Memory B cell (primary cell): ENCODE results near the gene PARN.
A peak's percentile ranks its signal among the peaks of the same experiment; 100 is the strongest.
"Not testable (repeated sequence)": the region's sequence is repeated elsewhere in the genome, so short reads cannot be mapped to it uniquely, and the experiment has no call there.

Source experiments
- ATAC-seq: fragments of 150-1000 bp; cut with Tn5 transposase; 2 replicates; pipeline ENCODE4 v1.10.0; 2021; ENCODE audit warnings: low read depth, mild to moderate bottlenecking, moderate library complexity
- DNase-seq, 2 donors: peaks; one replicate each; pipeline ENCODE4 v3.0.0; 2022; ENCODE audit warnings: low spot score in 2 of 2
- H3K27ac Mint-ChIP-seq: one replicate; pipeline ENCODE4 v1.8.0; 2022; ENCODE audit warnings: mild to moderate bottlenecking, moderate library complexity, mixed read lengths
- H3K27me3 Mint-ChIP-seq: one replicate; pipeline ENCODE4 v1.8.0; 2022; ENCODE audit warnings: mixed read lengths
- H3K36me3 Mint-ChIP-seq: one replicate; pipeline ENCODE4 v1.8.0; 2022; ENCODE audit warnings: mild to moderate bottlenecking, mixed read lengths
- H3K4me1 Mint-ChIP-seq: one replicate; pipeline ENCODE4 v1.8.0; 2022; ENCODE audit warnings: mixed read lengths
- H3K4me3 Mint-ChIP-seq: one replicate; pipeline ENCODE4 v1.8.0; 2022; ENCODE audit warnings: mild to moderate bottlenecking, moderate library complexity, mixed read lengths
- H3K9me3 Mint-ChIP-seq: one replicate; pipeline ENCODE4 v1.8.0; 2022; ENCODE audit warnings: mixed read lengths

The PARN gene

GRCh38 chr16:14437426-14437825, 192.6 kb downstream of the PARN start:
- H3K36me3 Mint-ChIP-seq: peaks cover 26% of the 10 kb centered on the region
- peak overlapping the region; percentile 53 for H3K27ac Mint-ChIP-seq
- DNase-seq (no peak), ATAC-seq (no peak)
- H3K4me3 Mint-ChIP-seq: no peak overlapping the region
- H3K4me1 Mint-ChIP-seq: no peaks in the 10 kb centered on the region
- H3K27me3 Mint-ChIP-seq: no peaks in the 10 kb centered on the region
- H3K9me3 Mint-ChIP-seq: no peaks in the 10 kb centered on the region

- H3K4me1 Mint-ChIP-seq: no peaks in the 10 kb centered on the region
- no peak for DNase-seq
- no peak overlapping the region for H3K4me3 Mint-ChIP-seq
- no peak for ATAC-seq
- H3K36me3 Mint-ChIP-seq: peaks cover 30% of the 10 kb centered on the region
- H3K9me3 Mint-ChIP-seq: no peaks in the 10 kb centered on the region
- peak overlapping the region; percentile 41 for H3K27ac Mint-ChIP-seq
- H3K27me3 Mint-ChIP-seq: no peaks in the 10 kb centered on the region
Measured at GRCh38 chr16:14436401-14436955, 193.6 kb downstream of the PARN start.

- H3K36me3 Mint-ChIP-seq: peaks cover 30% of the 10 kb centered on the region
- ATAC-seq (no peak), DNase-seq (no peak)
- no peak overlapping the region for H3K27ac Mint-ChIP-seq
- no peaks in the 10 kb centered on the region for H3K4me1 Mint-ChIP-seq
- H3K27me3 Mint-ChIP-seq: no peaks in the 10 kb centered on the region
- H3K9me3 Mint-ChIP-seq: no peaks in the 10 kb centered on the region
- H3K4me3 Mint-ChIP-seq: no peak overlapping the region
Measured at GRCh38 chr16:14434860-14435259, 195.2 kb downstream of the PARN start.

- not testable (repeated sequence) for H3K4me3 Mint-ChIP-seq, ATAC-seq, H3K27ac Mint-ChIP-seq, H3K9me3 Mint-ChIP-seq, H3K4me1 Mint-ChIP-seq, H3K27me3 Mint-ChIP-seq, DNase-seq
- peaks cover 17% of the 10 kb centered on the region for H3K36me3 Mint-ChIP-seq
Measured at GRCh38 chr16:14428971-14429637, 201.0 kb downstream of the PARN start.

- Mint-ChIP-seq H3K9me3 (no peaks in the 10 kb centered on the region), H3K4me1 (no peaks in the 10 kb centered on the region), H3K27me3 (no peaks in the 10 kb centered on the region), H3K27ac (no peak overlapping the region), H3K36me3 (peaks cover 16% of the 10 kb centered on the region), H3K4me3 (no peak overlapping the region)
- DNase-seq (no peak), ATAC-seq (no peak)
Measured at GRCh38 chr16:14428043-14428442, 202.0 kb downstream of the PARN start.

- Mint-ChIP-seq H3K9me3 (no peaks in the 10 kb centered on the region), H3K27me3 (no peaks in the 10 kb centered on the region), H3K36me3 (peaks cover 15% of the 10 kb centered on the region), H3K4me3 (no peak overlapping the region), H3K4me1 (no peaks in the 10 kb centered on the region), H3K27ac (no peak overlapping the region)
- no peak for DNase-seq
- ATAC-seq: no peak
Measured at GRCh38 chr16:14427371-14427948, 202.6 kb downstream of the PARN start.

- ATAC-seq: no peak
- H3K27me3 Mint-ChIP-seq: no peaks in the 10 kb centered on the region
Measured at GRCh38 chr16:14424595-14424994, 205.5 kb downstream of the PARN start.

GRCh38 chr16:14423344-14423743, 206.7 kb downstream of the PARN start:
- DNase-seq (no peak), ATAC-seq (no peak)
- Mint-ChIP-seq H3K4me1 (peaks cover 4% of the 10 kb centered on the region), H3K27me3 (no peaks in the 10 kb centered on the region), H3K9me3 (no peaks in the 10 kb centered on the region), H3K4me3 (no peak overlapping the region), H3K27ac (no peak overlapping the region), H3K36me3 (peaks cover 9% of the 10 kb centered on the region)

More at GRCh38 chr16:14424595-14424994, 205.5 kb downstream of the PARN start:
- DNase-seq: no peak
- peaks cover 9% of the 10 kb centered on the region for H3K36me3 Mint-ChIP-seq
- no peaks in the 10 kb centered on the region for H3K4me1 Mint-ChIP-seq
- no peak overlapping the region for H3K27ac Mint-ChIP-seq
- no peak overlapping the region for H3K4me3 Mint-ChIP-seq
- H3K9me3 Mint-ChIP-seq: no peaks in the 10 kb centered on the region

- H3K4me3 Mint-ChIP-seq: no peak overlapping the region
- ATAC-seq (no peak), DNase-seq (no peak)
- peaks cover 8% of the 10 kb centered on the region for H3K4me1 Mint-ChIP-seq
- peaks cover 7% of the 10 kb centered on the region for H3K36me3 Mint-ChIP-seq
- peaks cover 3% of the 10 kb centered on the region for H3K9me3 Mint-ChIP-seq
- H3K27ac Mint-ChIP-seq: no peak overlapping the region
- H3K27me3 Mint-ChIP-seq: no peaks in the 10 kb centered on the region
Measured at GRCh38 chr16:14420721-14421488, 209.2 kb downstream of the PARN start.

GRCh38 chr16:14420243-14420642, 209.8 kb downstream of the PARN start:
- H3K4me3 Mint-ChIP-seq, ATAC-seq, H3K27me3 Mint-ChIP-seq, DNase-seq, H3K9me3 Mint-ChIP-seq, H3K27ac Mint-ChIP-seq: not testable (repeated sequence)
- H3K36me3 Mint-ChIP-seq: peaks cover 10% of the 10 kb centered on the region
- peaks cover 10% of the 10 kb centered on the region for H3K4me1 Mint-ChIP-seq

GRCh38 chr16:14419817-14420216, 210.2 kb downstream of the PARN start:
- no peak overlapping the region for H3K27ac Mint-ChIP-seq
- H3K4me1 Mint-ChIP-seq: peaks cover 11% of the 10 kb centered on the region
- H3K9me3 Mint-ChIP-seq: peaks cover 3% of the 10 kb centered on the region
- H3K36me3 Mint-ChIP-seq: peaks cover 11% of the 10 kb centered on the region
- no peak overlapping the region for H3K4me3 Mint-ChIP-seq
- ATAC-seq (no peak), DNase-seq (no peak)
- no peaks in the 10 kb centered on the region for H3K27me3 Mint-ChIP-seq

- ATAC-seq (no peak), DNase-seq (no peak)
- Mint-ChIP-seq H3K9me3 (peaks cover 3% of the 10 kb centered on the region), H3K27ac (no peak overlapping the region), H3K36me3 (peaks cover 11% of the 10 kb centered on the region), H3K4me3 (no peak overlapping the region), H3K27me3 (no peaks in the 10 kb centered on the region), H3K4me1 (peaks cover 11% of the 10 kb centered on the region)
Measured at GRCh38 chr16:14418795-14419225, 211.2 kb downstream of the PARN start.

- ATAC-seq: no peak
Measured at GRCh38 chr16:14416184-14416583, 213.9 kb downstream of the PARN start.

GRCh38 chr16:14415291-14415690, 214.8 kb downstream of the PARN start:
- H3K9me3 Mint-ChIP-seq: peaks cover 3% of the 10 kb centered on the region
- DNase-seq (no peak), ATAC-seq (peak; percentile 61)
- peaks cover 11% of the 10 kb centered on the region for H3K4me1 Mint-ChIP-seq
- H3K4me3 Mint-ChIP-seq: no peak overlapping the region
- peaks cover 7% of the 10 kb centered on the region for H3K36me3 Mint-ChIP-seq
- no peak overlapping the region for H3K27ac Mint-ChIP-seq
- no peaks in the 10 kb centered on the region for H3K27me3 Mint-ChIP-seq

More at GRCh38 chr16:14416184-14416583, 213.9 kb downstream of the PARN start:
- Mint-ChIP-seq H3K4me1 (peaks cover 11% of the 10 kb centered on the region), H3K36me3 (peaks cover 8% of the 10 kb centered on the region), H3K27me3 (no peaks in the 10 kb centered on the region), H3K9me3 (peaks cover 3% of the 10 kb centered on the region), H3K4me3 (no peak overlapping the region), H3K27ac (no peak overlapping the region)
- DNase-seq: no peak
